Mucosa of descending colon (tissue), 3 donors: Measurements from ENCODE around the gene DEFB126. TPM values are rescaled to one million over a fixed set of nuclear protein-coding genes. Genes with fewer than 3 reads are reported as not detected.
"Not testable (repeated sequence)": the region's sequence is repeated elsewhere in the genome, so short reads cannot be mapped to it uniquely, and the experiment has no call there.

Source experiments
- ATAC-seq: fragments of 200-7000 bp; cut with Tn5 transposase; one replicate; pipeline ENCODE4 v1.9.1; 2020; ENCODE audit warnings: mild to moderate bottlenecking, moderate library complexity
- DNase-seq, 3 donors: peaks; one replicate each; pipeline ENCODE4 v3.0.0-alpha.2; 2020
- H3K36me3 ChIP-seq: fragments of 200-600 bp; one replicate; pipeline ENCODE4 v1.8.0; 2021; ENCODE audit warnings: low read depth, mild to moderate bottlenecking
- H3K4me1 ChIP-seq: fragments of 200-600 bp; one replicate; pipeline ENCODE4 v1.8.0; 2021; ENCODE audit warnings: low read depth, mild to moderate bottlenecking
- H3K4me3 ChIP-seq: fragments of 200-600 bp; one replicate; pipeline ENCODE4 v1.8.0; 2021; ENCODE audit warnings: mild to moderate bottlenecking
- H3K9me3 ChIP-seq: fragments of 200-600 bp; one replicate; pipeline ENCODE4 v1.8.0; 2021; ENCODE audit warnings: mild to moderate bottlenecking
- intact Hi-C, 2 donors: fragments of 100-400 bp; cut with DNase I in 1 of 2; cut with micrococcal nuclease in 1 of 2; formaldehyde crosslinking; loops; one replicate each; pipeline versions ENCODE4 v1.11.0 to v1.11.1; 2022; cut with DNase I, micrococcal nuclease
- total RNA-seq, 3 donors: library from RNA; stranded (reverse); fragmentation: NEBNext Ultra II Directional in 2 of 3; extraction: Animal tissue kit (Norgen Biotek cat#: 25700) in 2 of 3; gene quantifications; one replicate each; pipeline versions ENCODE4 v1.2.1 to v1.2.4, GENCODE V29; 2021 to 2023
- TF ChIP-seq, protein P1 (sequence below): fragments of 200-600 bp; IDR thresholded peaks from one replicate; pipeline ENCODE4 v1.8.0; 2022; ENCODE audit warnings: antibody characterized with exemption, mild to moderate bottlenecking
- donor health status: DM: no; HTN: no; CAD: no; lungs with moderate emphysema.
- donor health status: DM: no; HTN: no; CAD: no.
- donor health status: DM: no; HTN: yes; CAD: no.

DEFB126 gene
- total RNA-seq, 3 donors from 2014 or later, result not detected

GRCh38 chr20:112396-112795, 30.0 kb upstream of the DEFB126 start:
- no peaks in the 10 kb centered on the region for H3K9me3 ChIP-seq
- ATAC-seq, result no peak
- intact Hi-C loops, result no loop called here
- H3K36me3 ChIP-seq, result no peaks in the 10 kb centered on the region
- H3K4me1 ChIP-seq, result no peaks in the 10 kb centered on the region
- H3K4me3 ChIP-seq, result no peak overlapping the region
- DNase-seq, result no peak
- TF ChIP-seq, protein P1, sequence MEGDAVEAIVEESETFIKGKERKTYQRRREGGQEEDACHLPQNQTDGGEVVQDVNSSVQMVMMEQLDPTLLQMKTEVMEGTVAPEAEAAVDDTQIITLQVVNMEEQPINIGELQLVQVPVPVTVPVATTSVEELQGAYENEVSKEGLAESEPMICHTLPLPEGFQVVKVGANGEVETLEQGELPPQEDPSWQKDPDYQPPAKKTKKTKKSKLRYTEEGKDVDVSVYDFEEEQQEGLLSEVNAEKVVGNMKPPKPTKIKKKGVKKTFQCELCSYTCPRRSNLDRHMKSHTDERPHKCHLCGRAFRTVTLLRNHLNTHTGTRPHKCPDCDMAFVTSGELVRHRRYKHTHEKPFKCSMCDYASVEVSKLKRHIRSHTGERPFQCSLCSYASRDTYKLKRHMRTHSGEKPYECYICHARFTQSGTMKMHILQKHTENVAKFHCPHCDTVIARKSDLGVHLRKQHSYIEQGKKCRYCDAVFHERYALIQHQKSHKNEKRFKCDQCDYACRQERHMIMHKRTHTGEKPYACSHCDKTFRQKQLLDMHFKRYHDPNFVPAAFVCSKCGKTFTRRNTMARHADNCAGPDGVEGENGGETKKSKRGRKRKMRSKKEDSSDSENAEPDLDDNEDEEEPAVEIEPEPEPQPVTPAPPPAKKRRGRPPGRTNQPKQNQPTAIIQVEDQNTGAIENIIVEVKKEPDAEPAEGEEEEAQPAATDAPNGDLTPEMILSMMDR, result no peak

- DNase-seq (no peak), ATAC-seq (no peak)
- H3K4me1 ChIP-seq, result no peaks in the 10 kb centered on the region
- intact Hi-C loops, result no loop called here
- TF ChIP-seq, protein P1, result no peak
- H3K9me3 ChIP-seq, result no peaks in the 10 kb centered on the region
- H3K36me3 ChIP-seq, result no peaks in the 10 kb centered on the region
- no peak overlapping the region for H3K4me3 ChIP-seq
Measured at GRCh38 chr20:117518-117917, 24.9 kb upstream of the DEFB126 start.

DNA sequence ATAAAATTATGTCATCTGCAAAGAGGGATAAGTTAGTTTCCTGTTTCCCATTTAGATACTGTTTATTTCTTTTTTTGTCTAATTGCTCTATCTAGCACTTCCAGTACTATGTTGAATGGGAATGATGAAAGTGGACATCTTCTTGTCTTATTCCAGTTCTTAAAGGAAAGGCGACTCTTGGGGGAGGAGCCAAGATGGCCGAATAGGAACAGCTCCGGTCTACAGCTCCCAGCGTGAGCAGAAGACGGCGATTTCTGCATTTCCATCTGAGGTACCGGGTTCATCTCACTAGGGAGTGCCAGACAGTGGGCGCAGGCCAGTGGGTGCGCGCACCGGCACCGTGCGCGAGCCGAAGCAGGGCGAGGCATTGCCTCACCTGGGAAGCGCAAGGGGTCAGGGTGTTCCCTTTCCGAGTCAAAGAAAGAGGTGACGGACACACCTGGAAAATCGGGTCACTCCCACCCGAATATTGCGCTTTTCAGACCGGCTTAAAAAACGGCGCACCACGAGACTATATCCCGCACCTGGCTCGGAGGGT, 12.5 kb upstream of the DEFB126 start:
- H3K4me3 ChIP-seq, H3K9me3 ChIP-seq, H3K4me1 ChIP-seq, DNase-seq, H3K36me3 ChIP-seq, ATAC-seq, intact Hi-C loops: not testable (repeated sequence)

DNA sequence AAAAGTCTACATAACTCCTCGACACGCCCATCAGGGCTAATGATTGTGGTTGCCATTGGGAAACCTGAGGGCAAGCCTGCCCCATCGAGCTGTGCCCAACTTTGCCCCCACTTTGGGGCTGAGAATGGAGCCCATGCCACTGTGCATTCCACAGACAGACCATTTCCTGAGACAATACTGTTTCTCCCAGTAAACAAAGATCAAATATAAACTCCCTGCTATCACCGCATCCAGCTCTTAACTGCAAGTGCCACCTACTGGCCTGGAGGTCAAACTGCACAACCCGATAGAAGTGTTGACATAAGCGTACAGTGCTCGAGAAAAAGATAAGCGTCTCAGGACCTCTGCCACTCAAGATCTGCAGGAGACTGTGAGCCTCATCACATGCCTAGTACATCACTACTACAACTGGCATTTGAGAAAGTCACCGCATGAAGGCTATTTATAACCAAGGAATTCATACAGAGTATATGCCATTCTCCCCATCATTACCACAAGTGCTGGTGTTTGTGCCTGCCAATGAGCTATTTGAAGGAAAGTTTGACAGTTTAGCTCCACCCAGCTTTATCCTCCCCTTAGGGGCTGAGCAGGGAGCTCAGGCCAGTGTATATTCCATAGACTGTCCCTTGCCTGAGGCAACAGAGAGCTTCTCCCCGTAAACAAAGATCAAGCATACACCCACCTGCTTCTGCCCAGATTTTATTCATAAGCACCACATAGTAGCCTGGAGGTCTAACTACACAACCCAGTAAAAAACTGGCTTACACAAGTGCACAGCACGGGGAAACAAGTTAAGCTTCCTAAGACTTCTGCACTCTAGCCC, 4.5 kb upstream of the DEFB126 start:
- TF ChIP-seq, protein P1, result no peak
- no peak for DNase-seq
- intact Hi-C loops, result no loop called here
- Histone ChIP-seq H3K4me3 (no peak overlapping the region), H3K36me3 (no peaks in the 10 kb centered on the region), H3K4me1 (no peaks in the 10 kb centered on the region), H3K9me3 (no peaks in the 10 kb centered on the region)
- no peak for ATAC-seq

DNA sequence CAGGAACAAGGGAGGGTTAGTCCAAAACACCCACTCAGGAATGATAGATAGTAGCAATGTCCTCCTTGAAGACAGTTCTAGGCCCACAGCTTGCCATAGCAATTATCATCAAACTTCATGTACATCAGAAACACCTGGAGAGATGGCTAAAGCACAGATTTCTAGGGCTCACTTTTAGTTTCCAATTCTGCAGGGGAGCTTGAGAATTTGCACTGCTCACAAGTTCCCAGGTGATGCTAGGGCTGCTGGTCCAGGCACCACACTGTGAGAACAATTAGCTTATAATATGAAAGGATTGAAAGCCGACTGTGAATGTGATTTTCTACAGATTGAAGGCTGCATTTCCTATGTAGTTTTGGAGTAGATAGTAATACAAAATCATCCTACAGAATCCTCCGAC, 3.5 kb downstream of the DEFB126 start:
- H3K4me1 ChIP-seq, result no peaks in the 10 kb centered on the region
- no peaks in the 10 kb centered on the region for H3K36me3 ChIP-seq
- no peak overlapping the region for H3K4me3 ChIP-seq
- DNase-seq (no peak), ATAC-seq (no peak)
- H3K9me3 ChIP-seq, result no peaks in the 10 kb centered on the region
- intact Hi-C loops, result no loop called here
- TF ChIP-seq, protein P1, result no peak

DNA sequence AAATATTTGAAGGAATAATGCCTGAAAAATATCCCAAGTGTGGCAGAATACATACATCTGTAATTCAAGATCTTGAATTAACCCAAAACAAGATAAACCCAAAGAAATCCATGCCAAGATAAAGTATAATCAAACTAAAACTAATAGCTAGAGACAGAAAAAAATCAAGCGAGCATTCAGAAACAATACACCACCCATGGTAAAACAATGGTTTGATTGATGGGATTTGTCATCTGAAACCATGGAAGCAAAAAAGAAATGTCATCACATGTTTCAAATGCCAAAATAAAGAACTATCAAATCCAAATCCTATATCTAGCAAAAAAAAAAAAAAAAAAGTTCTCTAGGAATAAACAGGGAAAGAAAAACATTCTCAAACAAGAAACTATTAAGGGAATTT, 9.7 kb downstream of the DEFB126 start:
- ATAC-seq (no peak), DNase-seq (no peak)
- intact Hi-C loops, result no loop called here
- Histone ChIP-seq H3K36me3 (no peaks in the 10 kb centered on the region), H3K9me3 (no peaks in the 10 kb centered on the region), H3K4me1 (no peaks in the 10 kb centered on the region), H3K4me3 (no peak overlapping the region)
- TF ChIP-seq, protein P1, result no peak
